Inferior parietal cortex (tissue), 1 donor: ENCODE measurements around the gene SNX7.

Experiments
- DNase-seq: peaks from one replicate; pipeline ENCODE4 v3.0.0-alpha.2; 2016; ENCODE audit errors: extremely low spot score

The SNX7 gene

GRCh38 chr1:98764485-98764884, 103.0 kb downstream of the SNX7 start:
- DNase-seq, result no peak

GRCh38 chr1:98766255-98766654, 104.7 kb downstream of the SNX7 start:
- no peak for DNase-seq

GRCh38 chr1:98769162-98769561, 107.6 kb downstream of the SNX7 start:
- no peak for DNase-seq

- DNase-seq, result no peak
Observed at GRCh38 chr1:98781906-98782305, 120.4 kb downstream of the SNX7 start.

- no peak for DNase-seq
Observed at GRCh38 chr1:98783821-98784220, 122.3 kb downstream of the SNX7 start.

- no peak for DNase-seq
Observed at GRCh38 chr1:98791498-98791897, 130.0 kb downstream of the SNX7 start.

- DNase-seq, result no peak
Observed at GRCh38 chr1:98792123-98792522, 130.6 kb downstream of the SNX7 start.

GRCh38 chr1:98793136-98793535, 131.6 kb downstream of the SNX7 start:
- no peak for DNase-seq

GRCh38 chr1:98794196-98794886, 132.8 kb downstream of the SNX7 start:
- peak; percentile 60 for DNase-seq

- DNase-seq, result no peak
Observed at GRCh38 chr1:98796049-98796448, 134.5 kb downstream of the SNX7 start.

- DNase-seq, result no peak
Observed at GRCh38 chr1:98797506-98797905, 136.0 kb downstream of the SNX7 start.
